NOMO-1 (cell line): ENCODE results near the gene RCAN2.

ENCODE experiments used
- DNase-seq, 2 experiments: peaks; one replicate each; lab custom pipeline; 2025; ENCODE audit not compliant: unreplicated experiment in 2 of 2; lab: John Stamatoyannopoulos, UW

Gene RCAN2

DNA sequence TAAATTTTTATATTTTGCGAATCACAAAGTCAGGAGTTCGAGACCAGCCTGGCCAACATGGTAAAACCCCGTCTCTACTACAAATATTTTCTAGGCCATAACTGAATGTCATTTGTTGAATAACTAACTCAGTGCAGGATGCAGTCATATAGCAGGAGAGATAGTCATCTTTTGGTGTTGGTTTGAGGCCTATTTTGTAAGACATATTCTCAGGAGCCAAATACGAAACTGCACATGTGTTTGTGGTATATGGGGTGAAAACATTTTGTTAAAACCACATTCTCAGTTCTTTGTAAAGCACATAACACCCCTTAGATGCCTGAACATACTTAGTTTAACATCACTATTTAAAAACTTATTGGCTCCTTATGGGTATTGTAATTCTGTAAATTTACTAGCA, 315.8 kb downstream of the RCAN2 start:
- no peak for DNase-seq

DNA sequence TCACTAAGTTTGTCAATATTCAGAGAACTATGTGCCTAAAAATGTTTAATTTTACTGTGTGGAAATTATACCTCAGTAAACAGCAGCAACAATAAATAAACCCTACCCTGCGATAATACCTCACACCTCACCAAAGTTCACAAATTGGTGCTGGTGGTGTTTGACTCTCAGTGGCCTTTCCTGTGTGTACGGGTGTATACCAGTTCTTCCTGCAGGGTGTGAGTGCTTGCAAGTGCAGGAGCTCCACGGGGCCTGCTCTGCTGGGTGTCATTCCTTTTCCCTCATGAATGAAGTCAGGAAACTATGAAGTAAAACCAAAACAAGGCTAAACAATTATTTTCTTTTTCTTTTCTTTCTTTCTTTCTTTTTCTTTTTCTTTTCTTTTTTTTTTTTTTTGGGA, 316.3 kb downstream of the RCAN2 start:
- DNase-seq: no peak

GRCh38 chr6:46172176-46172575, 319.1 kb downstream of the RCAN2 start:
- DNase-seq: no peak
